Ovary (tissue), 3 donors: Measurements from ENCODE around the gene NECTIN2.

Experiments used
- CTCF ChIP-seq, 3 donors: fragments of 450-650 bp in 2 of 3; fragments of 200-600 bp in 1 of 3; IDR thresholded peaks; one replicate each; pipeline versions ENCODE4 v1.5.1 to v1.8.0; 2016 to 2022; ENCODE audit warnings: antibody characterized with exemption in 3 of 3, mild to moderate bottlenecking in 1 of 3
- EP300 ChIP-seq: sonication (generic); formaldehyde crosslinking; IDR thresholded peaks from one replicate; pipeline ENCODE4 v1.6.1; 2017; ENCODE audit warnings: antibody characterized with exemption
- donor health status: DM: no; HTN: no; CAD: no.

GRCh38 chr19:44839276-44839675 is 6.8 kb upstream of the NECTIN2 start:
- no peak for TF ChIP-seq EP300
- TF ChIP-seq CTCF (IDR thresholded peaks at IDR 0.05): no peak
